Adrenal gland (tissue), 5 donors: Measurements from ENCODE around the gene AUTS2.
"Not testable (repeated sequence)": the region's sequence is repeated elsewhere in the genome, so short reads cannot be mapped to it uniquely, and the experiment has no call there.

Experiments used
- CTCF ChIP-seq, 6 experiments: fragments of 450-650 bp in 4 of 6; fragments of 200-600 bp in 2 of 6; sonication (generic) in 1 of 6; IDR thresholded peaks; 1 replicate in 5 of 6; 2 replicates in 1 of 6; pipeline versions ENCODE4 v1.5.1 to v1.8.0; 2016 to 2021; ENCODE audit warnings: antibody characterized with exemption in 6 of 6, mild to moderate bottlenecking in 2 of 6, moderate library complexity in 1 of 6
- POLR2A ChIP-seq, 2 donors: fragments of 450-650 bp; IDR thresholded peaks; one replicate each; pipeline ENCODE4 v1.6.1; 2017; ENCODE audit warnings: antibody characterized with exemption in 2 of 2, mild to moderate bottlenecking in 2 of 2, moderate library complexity in 1 of 2
- donor health status: DM: no; HTN: no; CAD: no.

DNA sequence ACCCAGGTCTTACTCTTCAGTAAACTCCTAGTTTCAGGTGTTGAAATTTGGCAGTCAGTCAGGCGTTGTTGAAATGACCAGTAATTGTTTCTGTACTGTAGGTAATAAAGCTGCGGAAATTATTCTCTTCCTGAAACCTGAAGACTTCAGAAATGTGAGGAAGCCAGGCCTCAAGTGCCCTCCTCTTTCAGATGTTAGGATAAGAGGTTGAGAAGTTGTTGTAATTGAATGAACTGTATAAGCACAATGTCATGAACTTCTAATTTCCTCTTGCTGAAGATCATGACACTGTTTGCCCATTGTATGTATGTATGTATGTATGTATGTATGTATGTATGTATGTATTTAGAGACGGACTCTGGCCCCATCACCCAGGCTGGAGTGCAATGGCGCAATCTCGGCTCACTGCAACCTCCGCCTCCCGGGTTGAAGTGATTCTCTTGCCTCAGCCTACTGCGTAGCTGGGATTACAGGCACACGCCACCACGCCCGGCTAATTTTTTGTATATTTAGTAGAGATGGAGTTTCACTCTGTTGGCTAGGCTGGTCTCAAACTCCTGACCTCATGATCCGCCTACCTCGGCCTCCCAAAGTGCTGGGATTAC, 1131.4 kb downstream of the AUTS2 start:
- TF ChIP-seq CTCF, POLR2A (IDR thresholded peaks at IDR 0.05): not testable (repeated sequence)
